ENCODE results near the gene TRPV4. TPM values are rescaled to one million over a fixed set of nuclear protein-coding genes. Genes with fewer than 3 reads are reported as not detected.

The TRPV4 gene
- total RNA-seq, 1 experiment from 2014 or later, result 2.9 TPM

DNA sequence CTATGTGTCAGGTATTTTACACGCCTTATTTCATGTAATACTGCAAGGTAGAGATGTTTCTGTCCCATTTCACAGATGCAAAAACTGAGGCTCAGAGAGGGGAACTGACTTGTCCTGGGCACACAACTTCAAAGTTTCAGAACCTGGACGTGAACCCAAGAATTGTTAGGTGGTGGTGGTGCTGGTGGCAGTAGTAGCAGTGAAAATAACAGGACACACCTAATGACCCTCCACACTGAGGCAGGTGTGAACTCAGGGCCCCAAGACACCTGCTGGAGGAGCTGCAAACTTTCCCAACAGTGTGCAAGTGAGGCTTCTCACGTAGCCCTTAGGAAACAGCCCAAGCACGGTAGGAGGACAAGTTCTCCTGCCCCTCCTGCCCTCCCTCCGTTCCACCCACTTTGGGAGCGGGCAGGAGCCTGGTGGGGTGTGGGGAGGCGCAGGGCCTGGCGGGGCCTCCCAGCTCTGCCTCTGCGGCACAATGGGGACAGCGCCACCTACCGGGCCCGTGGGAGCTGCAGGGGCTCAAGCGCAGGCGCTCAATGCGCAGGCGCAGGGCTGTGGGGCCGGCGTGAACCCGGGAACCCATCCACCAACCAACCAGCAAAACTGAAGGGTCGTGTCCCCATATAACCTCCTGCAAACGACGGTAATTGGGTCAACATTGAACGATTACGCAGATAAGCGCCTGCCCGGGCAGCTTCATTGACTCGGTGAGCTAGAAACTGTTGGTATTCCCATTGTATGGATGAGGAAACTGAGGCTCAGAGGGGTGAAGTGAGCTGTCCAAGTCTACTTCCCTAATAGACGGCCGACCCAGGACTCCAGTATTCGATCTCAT, 12.0 kb upstream of the TRPV4 start (continued):
- TF ChIP-seq, protein P1, sequence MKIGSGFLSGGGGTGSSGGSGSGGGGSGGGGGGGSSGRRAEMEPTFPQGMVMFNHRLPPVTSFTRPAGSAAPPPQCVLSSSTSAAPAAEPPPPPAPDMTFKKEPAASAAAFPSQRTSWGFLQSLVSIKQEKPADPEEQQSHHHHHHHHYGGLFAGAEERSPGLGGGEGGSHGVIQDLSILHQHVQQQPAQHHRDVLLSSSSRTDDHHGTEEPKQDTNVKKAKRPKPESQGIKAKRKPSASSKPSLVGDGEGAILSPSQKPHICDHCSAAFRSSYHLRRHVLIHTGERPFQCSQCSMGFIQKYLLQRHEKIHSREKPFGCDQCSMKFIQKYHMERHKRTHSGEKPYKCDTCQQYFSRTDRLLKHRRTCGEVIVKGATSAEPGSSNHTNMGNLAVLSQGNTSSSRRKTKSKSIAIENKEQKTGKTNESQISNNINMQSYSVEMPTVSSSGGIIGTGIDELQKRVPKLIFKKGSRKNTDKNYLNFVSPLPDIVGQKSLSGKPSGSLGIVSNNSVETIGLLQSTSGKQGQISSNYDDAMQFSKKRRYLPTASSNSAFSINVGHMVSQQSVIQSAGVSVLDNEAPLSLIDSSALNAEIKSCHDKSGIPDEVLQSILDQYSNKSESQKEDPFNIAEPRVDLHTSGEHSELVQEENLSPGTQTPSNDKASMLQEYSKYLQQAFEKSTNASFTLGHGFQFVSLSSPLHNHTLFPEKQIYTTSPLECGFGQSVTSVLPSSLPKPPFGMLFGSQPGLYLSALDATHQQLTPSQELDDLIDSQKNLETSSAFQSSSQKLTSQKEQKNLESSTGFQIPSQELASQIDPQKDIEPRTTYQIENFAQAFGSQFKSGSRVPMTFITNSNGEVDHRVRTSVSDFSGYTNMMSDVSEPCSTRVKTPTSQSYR (CRISPR knock-in tag; IDR thresholded peaks at IDR 0.05), result no peak
- no peak for TF ChIP-seq JUN (CRISPR knock-in tag; IDR thresholded peaks at IDR 0.05)

DNA sequence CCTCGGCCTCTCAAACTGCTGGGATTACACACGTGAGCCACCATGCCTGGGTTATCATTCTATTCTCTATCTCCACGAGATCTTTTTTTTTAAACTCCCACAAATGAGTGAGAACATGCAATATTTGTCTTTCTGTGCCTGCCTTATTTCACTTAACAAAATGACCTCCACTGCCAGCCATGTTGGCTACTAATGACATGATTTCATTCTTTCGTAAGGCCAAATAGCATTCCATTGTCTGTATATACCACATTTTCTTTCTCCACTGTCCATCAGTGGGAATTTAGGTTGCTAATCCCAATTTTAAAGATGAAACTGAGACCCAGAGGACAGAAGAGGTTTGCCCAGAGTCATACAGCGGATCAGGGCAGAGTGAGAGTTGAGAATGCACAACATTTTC, 10.9 kb upstream of the TRPV4 start:
- Mint-ChIP-seq H3K27me3 (ENCODE audit: low read depth) (no peaks in the 10 kb centered on the region; the same call in 1 of the 2 replicates), H3K36me3 (no peaks in the 10 kb centered on the region), H3K9me3 (no peaks in the 10 kb centered on the region), H3K4me3 (no peak overlapping the region), H3K4me1 (peaks cover 17% of the 10 kb centered on the region), H3K27ac (no peak overlapping the region)
- ChIA-PET POLR2A (no interaction called here), CTCF (interaction anchor here (0.9 to 2.6 kb wide), 6 partner anchors 9 to 164 kb away, joined by 3 to 11 read pairs (median 4); partner anchors contain the start of gene TRPV4)
- ATAC-seq, result no peak
- no peak for DNase-seq (ENCODE audit: low spot score)
- TF ChIP-seq RORB (CRISPR knock-in tag; IDR thresholded peaks at IDR 0.05), result no peak
- TF ChIP-seq, protein P2, sequence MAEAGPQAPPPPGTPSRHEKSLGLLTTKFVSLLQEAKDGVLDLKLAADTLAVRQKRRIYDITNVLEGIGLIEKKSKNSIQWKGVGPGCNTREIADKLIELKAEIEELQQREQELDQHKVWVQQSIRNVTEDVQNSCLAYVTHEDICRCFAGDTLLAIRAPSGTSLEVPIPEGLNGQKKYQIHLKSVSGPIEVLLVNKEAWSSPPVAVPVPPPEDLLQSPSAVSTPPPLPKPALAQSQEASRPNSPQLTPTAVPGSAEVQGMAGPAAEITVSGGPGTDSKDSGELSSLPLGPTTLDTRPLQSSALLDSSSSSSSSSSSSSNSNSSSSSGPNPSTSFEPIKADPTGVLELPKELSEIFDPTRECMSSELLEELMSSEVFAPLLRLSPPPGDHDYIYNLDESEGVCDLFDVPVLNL (CRISPR knock-in tag; IDR thresholded peaks at IDR 0.05; ENCODE audit: borderline replicate concordance, low read depth), result no peak
- TF ChIP-seq ZNF263 (CRISPR knock-in tag; IDR thresholded peaks at IDR 0.05; ENCODE audit: low read depth), result no peak
- TF ChIP-seq ZNF396 (CRISPR knock-in tag; IDR thresholded peaks at IDR 0.05; ENCODE audit: borderline replicate concordance), result no peak
- no peak for TF ChIP-seq GTF2I (CRISPR knock-in tag; conservative IDR thresholded peaks at IDR 0.05)
- TF ChIP-seq TEAD1 (CRISPR knock-in tag; IDR thresholded peaks at IDR 0.05), result no peak

DNA sequence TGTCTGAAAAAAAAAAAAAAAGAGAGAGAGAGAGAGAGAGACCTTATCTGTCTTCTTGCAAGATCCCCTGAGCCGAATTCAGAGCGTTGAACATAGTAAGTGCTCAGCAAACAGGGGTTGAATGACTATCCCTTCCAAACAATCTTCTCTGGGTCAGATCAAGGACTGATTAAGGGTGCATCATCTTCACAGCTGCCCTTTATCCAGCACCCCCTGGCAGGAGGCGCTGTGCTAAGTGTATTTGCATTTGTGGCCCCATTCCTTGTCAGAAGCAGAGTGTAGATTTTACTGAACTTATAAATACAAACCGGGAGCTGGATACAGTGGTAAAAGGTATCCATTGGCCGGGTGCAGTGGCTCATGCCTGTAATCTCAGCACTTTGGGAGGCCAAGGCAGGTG, 8.8 kb upstream of the TRPV4 start:
- no peaks in the 10 kb centered on the region for H3K9me3 Mint-ChIP-seq
- ChIA-PET POLR2A (no interaction called here), CTCF (interaction anchor here (1.0 to 2.6 kb wide), 6 partner anchors 11 to 308 kb away, joined by 3 to 11 read pairs (median 3); no protein-coding TSS in a partner anchor)
- H3K4me3 Mint-ChIP-seq, result no peak overlapping the region
- no peak for ATAC-seq
- H3K4me1 Mint-ChIP-seq, result peaks cover 13% of the 10 kb centered on the region
- no peaks in the 10 kb centered on the region; the same call in 1 of the 2 replicates for H3K27me3 Mint-ChIP-seq (ENCODE audit: low read depth)
- DNase-seq (ENCODE audit: low spot score), result no peak
- TF ChIP-seq EMX1 (CRISPR knock-in tag; IDR thresholded peaks at IDR 0.05) (no peak), ZBTB21 (CRISPR knock-in tag; IDR thresholded peaks at IDR 0.05; ENCODE audit: borderline replicate concordance) (no peak), RORB (CRISPR knock-in tag; IDR thresholded peaks at IDR 0.05) (no peak), ZNF423 (CRISPR knock-in tag; IDR thresholded peaks at IDR 0.05) (no peak)
- TF ChIP-seq, protein P3, sequence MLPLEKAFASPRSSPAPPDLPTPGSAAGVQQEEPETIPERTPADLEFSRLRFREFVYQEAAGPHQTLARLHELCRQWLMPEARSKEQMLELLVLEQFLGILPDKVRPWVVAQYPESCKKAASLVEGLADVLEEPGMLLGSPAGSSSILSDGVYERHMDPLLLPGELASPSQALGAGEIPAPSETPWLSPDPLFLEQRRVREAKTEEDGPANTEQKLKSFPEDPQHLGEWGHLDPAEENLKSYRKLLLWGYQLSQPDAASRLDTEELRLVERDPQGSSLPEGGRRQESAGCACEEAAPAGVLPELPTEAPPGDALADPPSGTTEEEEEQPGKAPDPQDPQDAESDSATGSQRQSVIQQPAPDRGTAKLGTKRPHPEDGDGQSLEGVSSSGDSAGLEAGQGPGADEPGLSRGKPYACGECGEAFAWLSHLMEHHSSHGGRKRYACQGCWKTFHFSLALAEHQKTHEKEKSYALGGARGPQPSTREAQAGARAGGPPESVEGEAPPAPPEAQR (CRISPR knock-in tag; IDR thresholded peaks at IDR 0.05), result no peak
- TF ChIP-seq, protein P4, sequence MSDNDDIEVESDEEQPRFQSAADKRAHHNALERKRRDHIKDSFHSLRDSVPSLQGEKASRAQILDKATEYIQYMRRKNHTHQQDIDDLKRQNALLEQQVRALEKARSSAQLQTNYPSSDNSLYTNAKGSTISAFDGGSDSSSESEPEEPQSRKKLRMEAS (CRISPR knock-in tag; IDR thresholded peaks at IDR 0.05), result no peak
- TF ChIP-seq, protein P5, sequence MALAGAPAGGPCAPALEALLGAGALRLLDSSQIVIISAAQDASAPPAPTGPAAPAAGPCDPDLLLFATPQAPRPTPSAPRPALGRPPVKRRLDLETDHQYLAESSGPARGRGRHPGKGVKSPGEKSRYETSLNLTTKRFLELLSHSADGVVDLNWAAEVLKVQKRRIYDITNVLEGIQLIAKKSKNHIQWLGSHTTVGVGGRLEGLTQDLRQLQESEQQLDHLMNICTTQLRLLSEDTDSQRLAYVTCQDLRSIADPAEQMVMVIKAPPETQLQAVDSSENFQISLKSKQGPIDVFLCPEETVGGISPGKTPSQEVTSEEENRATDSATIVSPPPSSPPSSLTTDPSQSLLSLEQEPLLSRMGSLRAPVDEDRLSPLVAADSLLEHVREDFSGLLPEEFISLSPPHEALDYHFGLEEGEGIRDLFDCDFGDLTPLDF (CRISPR knock-in tag; IDR thresholded peaks at IDR 0.05), result no peak
- TF ChIP-seq, protein P6, sequence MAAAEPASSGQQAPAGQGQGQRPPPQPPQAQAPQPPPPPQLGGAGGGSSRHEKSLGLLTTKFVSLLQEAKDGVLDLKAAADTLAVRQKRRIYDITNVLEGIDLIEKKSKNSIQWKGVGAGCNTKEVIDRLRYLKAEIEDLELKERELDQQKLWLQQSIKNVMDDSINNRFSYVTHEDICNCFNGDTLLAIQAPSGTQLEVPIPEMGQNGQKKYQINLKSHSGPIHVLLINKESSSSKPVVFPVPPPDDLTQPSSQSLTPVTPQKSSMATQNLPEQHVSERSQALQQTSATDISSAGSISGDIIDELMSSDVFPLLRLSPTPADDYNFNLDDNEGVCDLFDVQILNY (CRISPR knock-in tag; IDR thresholded peaks at IDR 0.05), result no peak
- TF ChIP-seq, protein P7, sequence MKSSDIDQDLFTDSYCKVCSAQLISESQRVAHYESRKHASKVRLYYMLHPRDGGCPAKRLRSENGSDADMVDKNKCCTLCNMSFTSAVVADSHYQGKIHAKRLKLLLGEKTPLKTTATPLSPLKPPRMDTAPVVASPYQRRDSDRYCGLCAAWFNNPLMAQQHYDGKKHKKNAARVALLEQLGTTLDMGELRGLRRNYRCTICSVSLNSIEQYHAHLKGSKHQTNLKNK (CRISPR knock-in tag; IDR thresholded peaks at IDR 0.05), result no peak
- H3K36me3 Mint-ChIP-seq, result no peaks in the 10 kb centered on the region
- no peak overlapping the region for H3K27ac Mint-ChIP-seq
